Prostate gland (tissue), 2 donors: ENCODE measurements around the gene TCERG1. TPM values are rescaled to one million over a fixed set of nuclear protein-coding genes. Genes with fewer than 3 reads are reported as not detected.

Experiments
- DNase-seq: peaks from one replicate; pipeline ENCODE4 v3.0.0-alpha.2; 2019; ENCODE audit warnings: low spot score
- H3K27ac ChIP-seq, 2 donors: fragments of 200-600 bp; sonication (generic); 2 replicates each; pipeline ENCODE4 v1.5.1; 2017 to 2019
- H3K27me3 ChIP-seq: fragments of 200-600 bp; sonication (generic); replicated peaks from 2 replicates; pipeline ENCODE4 v1.5.1; 2019; ENCODE audit not compliant: insufficient read depth
- H3K36me3 ChIP-seq, 2 donors: fragments of 200-600 bp; sonication (generic); 1 replicate in 1 of 2; 2 replicates in 1 of 2; pipeline versions ENCODE4 v1.5.1 to v1.8.1; 2017 to 2019
- H3K4me1 ChIP-seq: fragments of 200-600 bp; sonication (generic); replicated peaks from 2 replicates; pipeline ENCODE4 v1.5.1; 2019
- H3K4me3 ChIP-seq, 2 donors: fragments of 200-600 bp; sonication (generic); 2 replicates each; pipeline ENCODE4 v1.5.1; 2017 to 2019
- H3K9me3 ChIP-seq: fragments of 200-600 bp; sonication (generic); 2 replicates; pipeline ENCODE4 v1.5.1; 2017
- CTCF ChIP-seq, 4 experiments: fragments of 200-600 bp in 2 of 4; fragments of 450-650 bp in 2 of 4; sonication (generic) in 2 of 4; IDR thresholded peaks; 1 replicate in 3 of 4; 2 replicates in 1 of 4; pipeline ENCODE4 v1.5.1; 2016 to 2019; ENCODE audit warnings: antibody characterized with exemption in 4 of 4, mild to moderate bottlenecking in 2 of 4, moderate library complexity in 2 of 4
- POLR2A ChIP-seq: fragments of 450-650 bp; IDR thresholded peaks from one replicate; pipeline ENCODE4 v1.6.1; 2016; ENCODE audit warnings: antibody characterized with exemption, mild to moderate bottlenecking
- POLR2AphosphoS5 ChIP-seq: sonication (generic); formaldehyde crosslinking; IDR thresholded peaks from one replicate; pipeline ENCODE4 v1.6.1; 2017; ENCODE audit warnings: antibody characterized with exemption
- whole genome bisulfite sequencing: methylation state at CpG from one replicate; pipeline ENCODE4 v1.1.5; 2018; 5-methylcytosine and 5-hydroxymethylcytosine counted together
- intact Hi-C: fragments of 100-400 bp; cut with DNase I; formaldehyde crosslinking; loops from one replicate; pipeline ENCODE4 v1.14.2; 2022
- total RNA-seq, 2 donors: library from RNA; depleted of rRNA; stranded (reverse); fragments of >200 nt; gene quantifications; one replicate each; pipeline ENCODE4 v1.1.0, GENCODE V29; 2016

Gene TCERG1
- total RNA-seq, result 10 to 100 TPM; 41.4 to 83.0 TPM

DNA sequence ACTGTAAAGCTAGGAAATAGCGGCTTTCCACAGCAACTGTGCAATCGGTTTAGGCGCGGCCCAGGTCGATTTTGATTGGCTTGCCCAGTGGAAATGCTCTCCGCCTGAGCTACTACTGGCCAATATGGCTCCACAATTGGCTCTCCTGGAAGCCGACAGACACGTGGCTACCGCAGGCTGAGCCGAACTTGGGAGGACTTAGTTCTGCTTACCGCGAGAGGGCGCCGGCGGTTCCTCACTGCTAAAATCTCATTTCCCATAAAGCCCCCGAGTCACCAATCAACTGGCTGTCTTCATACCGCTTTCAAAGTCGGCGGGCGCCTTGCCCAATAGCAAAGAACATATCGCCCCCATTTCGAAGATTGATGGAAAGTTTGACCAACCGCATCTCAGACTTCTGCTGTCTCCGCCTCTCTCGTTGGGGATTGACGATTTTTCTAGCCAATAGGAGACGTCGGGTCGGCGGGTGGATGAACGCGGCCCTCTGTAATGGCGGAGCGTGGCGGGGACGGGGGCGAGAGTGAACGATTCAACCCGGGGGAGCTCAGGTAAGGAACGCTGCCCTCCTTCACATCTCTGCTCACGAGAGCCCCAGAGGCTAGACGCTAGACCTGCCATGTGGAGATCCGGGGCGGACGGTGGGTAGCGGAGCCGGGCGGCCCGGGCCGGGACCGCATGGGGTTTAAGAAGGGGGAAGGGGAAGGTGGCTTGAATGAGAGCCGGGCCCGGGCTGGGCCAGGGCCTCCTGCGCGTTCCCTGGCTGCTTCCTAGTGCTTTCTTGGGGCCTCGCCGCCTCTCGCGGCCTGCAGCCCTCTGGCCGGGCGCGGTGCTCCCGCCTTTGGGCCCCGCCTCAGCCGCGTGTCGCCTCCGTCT is at the start of gene TCERG1:
TSS of gene TCERG1 (plus strand) at position 473 of the 873 bp plus-strand sequence. CDS start at position 490, 17 bp downstream.
- H3K4me3 ChIP-seq, result peak within 1 kb of the TSS; percentile 93 to 97
- 2% methylated on average over 57 of the region's 68 CpGs for WGBS
- peak; percentile 100 for DNase-seq
- intact Hi-C loops, result loop anchor here (5.0 to 10.0 kb wide), 2 partner anchors 242 to 265 kb away; partner anchors contain the start of genes LARS1 and RBM27
- no peaks in the 10 kb centered on the region for H3K27me3 ChIP-seq
- peak within 1 kb of the TSS; percentile 78 to 87 for H3K27ac ChIP-seq
- no peaks in the 10 kb centered on the region for H3K36me3 ChIP-seq
- no peaks in the 10 kb centered on the region for H3K4me1 ChIP-seq
- no peaks in the 10 kb centered on the region for H3K9me3 ChIP-seq
- TF ChIP-seq CTCF (IDR thresholded peaks at IDR 0.05), result peak; percentile 76 to 94 (median 90)
- peak; percentile 28 for TF ChIP-seq POLR2A
- TF ChIP-seq POLR2AphosphoS5, result peak; percentile 94

GRCh38 chr5:146398826-146399225 is 48.3 kb upstream of the TCERG1 start:
- 93% methylated on average over 4 of the region's 4 CpGs for WGBS
- no peaks in the 10 kb centered on the region for H3K36me3 ChIP-seq
- H3K4me1 ChIP-seq, result no peaks in the 10 kb centered on the region
- H3K9me3 ChIP-seq, result no peaks in the 10 kb centered on the region
- intact Hi-C loops, result no loop called here
- no peak for TF ChIP-seq POLR2AphosphoS5
- no peak for TF ChIP-seq POLR2A
- TF ChIP-seq CTCF (IDR thresholded peaks at IDR 0.05), result no peak
- H3K27ac ChIP-seq, result no peak overlapping the region
- peaks cover 4% of the 10 kb centered on the region for H3K27me3 ChIP-seq
- no peak for DNase-seq
- no peak overlapping the region for H3K4me3 ChIP-seq

GRCh38 chr5:146399481-146399880 is 47.7 kb upstream of the TCERG1 start:
- 76% methylated on average over 1 of the region's 1 CpG for WGBS
- H3K27me3 ChIP-seq, result peaks cover 4% of the 10 kb centered on the region
- no peak overlapping the region for H3K27ac ChIP-seq
- no peaks in the 10 kb centered on the region for H3K4me1 ChIP-seq
- no peak for DNase-seq
- no peaks in the 10 kb centered on the region for H3K9me3 ChIP-seq
- intact Hi-C loops, result no loop called here
- TF ChIP-seq CTCF (IDR thresholded peaks at IDR 0.05), result no peak
- no peak for TF ChIP-seq POLR2A
- TF ChIP-seq POLR2AphosphoS5, result no peak
- H3K36me3 ChIP-seq, result no peaks in the 10 kb centered on the region
- no peak overlapping the region for H3K4me3 ChIP-seq

DNA sequence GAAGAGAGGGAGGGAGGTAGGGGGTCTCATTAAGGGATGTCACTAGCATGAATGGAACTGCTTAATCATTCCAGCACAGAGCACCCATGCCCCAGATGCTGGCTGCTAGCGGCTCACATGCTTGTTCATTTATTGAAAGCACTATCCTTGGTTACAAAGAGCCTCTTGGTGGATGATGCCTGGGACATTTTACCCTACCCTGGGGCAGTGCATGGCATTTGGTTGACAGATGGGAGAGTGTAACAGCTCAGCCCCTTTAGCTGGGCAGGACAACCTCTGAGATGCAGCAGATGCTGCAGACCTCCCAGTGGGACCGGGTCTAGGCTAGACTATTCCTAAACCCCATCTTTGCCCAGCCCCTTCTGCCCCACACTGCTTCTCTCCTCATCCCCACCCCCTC is 46.9 kb upstream of the TCERG1 start:
- WGBS, result 70% methylated on average over 2 of the region's 2 CpGs
- Histone ChIP-seq H3K27ac (no peak overlapping the region), H3K4me3 (no peak overlapping the region), H3K4me1 (no peaks in the 10 kb centered on the region), H3K9me3 (no peaks in the 10 kb centered on the region), H3K27me3 (peaks cover 4% of the 10 kb centered on the region), H3K36me3 (no peaks in the 10 kb centered on the region)
- no peak for DNase-seq
- TF ChIP-seq POLR2A (no peak), CTCF (IDR thresholded peaks at IDR 0.05) (no peak), POLR2AphosphoS5 (no peak)
- intact Hi-C loops, result no loop called here

- Histone ChIP-seq H3K9me3 (no peaks in the 10 kb centered on the region), H3K27ac (no peak overlapping the region), H3K27me3 (peaks cover 4% of the 10 kb centered on the region), H3K4me1 (no peaks in the 10 kb centered on the region), H3K36me3 (no peaks in the 10 kb centered on the region), H3K4me3 (no peak overlapping the region)
- intact Hi-C loops, result no loop called here
- TF ChIP-seq CTCF (IDR thresholded peaks at IDR 0.05) (no peak), POLR2AphosphoS5 (no peak), POLR2A (no peak)
- no peak for DNase-seq
- 63% methylated on average over 9 of the region's 9 CpGs for WGBS
These were observed 46.1 kb upstream of the TCERG1 start for GRCh38 chr5:146401021-146401420.
